ENCODE measurements around the gene NUDCD3.
"Not testable (repeated sequence)": the region's sequence is repeated elsewhere in the genome, so short reads cannot be mapped to it uniquely, and the experiment has no call there.

NUDCD3 gene

DNA sequence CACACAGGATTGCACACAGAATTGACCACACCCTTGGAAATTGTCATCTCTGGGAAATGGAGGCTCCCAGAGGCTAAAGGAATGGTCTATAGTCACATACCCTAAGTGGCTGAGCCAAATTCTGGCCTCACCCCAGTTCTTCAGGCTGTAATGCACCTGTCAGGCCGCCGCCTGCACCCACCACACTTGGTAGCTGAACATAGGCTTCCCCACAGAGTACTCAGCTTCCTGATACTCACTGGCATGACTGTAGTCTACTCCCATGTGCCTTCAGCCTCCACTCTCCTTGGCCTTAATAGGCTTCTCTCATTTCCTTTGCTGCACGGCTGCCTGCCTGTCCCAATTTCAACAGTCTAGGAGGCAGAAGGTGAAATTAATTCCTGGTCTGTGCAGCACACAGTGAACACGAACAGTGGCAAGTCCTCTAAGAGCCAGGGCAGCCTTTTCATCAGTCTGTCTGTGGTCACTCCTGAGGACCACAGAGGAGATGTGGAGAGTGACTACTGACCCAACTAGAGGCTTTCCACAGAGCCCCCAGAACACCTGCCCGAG lies 42.5 kb downstream of the NUDCD3 start:
- DNase-seq (ENCODE audit: low read depth) = no peak

DNA sequence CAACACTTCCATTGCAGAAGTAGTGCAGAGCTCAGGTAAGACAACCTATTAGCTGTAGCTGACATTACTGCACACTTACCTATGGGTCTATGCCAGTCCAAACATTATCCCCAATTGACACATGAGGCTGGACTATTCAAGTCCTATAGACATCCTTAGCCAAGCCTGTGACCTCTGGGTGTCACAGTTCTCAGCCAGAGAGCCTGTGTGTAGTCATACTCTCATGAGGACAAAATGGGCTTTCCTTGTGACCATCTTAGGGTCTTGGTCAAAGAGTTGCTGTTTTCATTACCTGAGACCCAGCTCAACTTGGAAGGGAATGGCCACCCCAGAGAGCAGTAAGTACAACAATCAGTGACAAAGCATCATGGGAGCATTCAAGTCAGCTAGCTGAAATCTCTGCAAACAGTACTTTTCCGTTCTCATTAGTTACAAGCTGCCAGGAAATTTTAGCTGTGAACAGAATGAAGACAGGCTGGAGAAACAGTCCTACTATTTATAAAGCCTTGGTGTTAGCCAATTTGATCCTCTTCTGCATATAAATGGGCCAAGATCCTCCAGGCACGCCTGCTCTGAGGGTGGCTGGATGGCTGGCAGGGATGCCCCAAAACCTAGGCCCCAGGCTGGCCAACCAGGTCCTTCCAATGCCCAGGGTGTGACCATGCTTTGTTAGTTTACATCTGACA lies 44.3 kb downstream of the NUDCD3 start:
- DNase-seq (ENCODE audit: low read depth) = no peak

DNA sequence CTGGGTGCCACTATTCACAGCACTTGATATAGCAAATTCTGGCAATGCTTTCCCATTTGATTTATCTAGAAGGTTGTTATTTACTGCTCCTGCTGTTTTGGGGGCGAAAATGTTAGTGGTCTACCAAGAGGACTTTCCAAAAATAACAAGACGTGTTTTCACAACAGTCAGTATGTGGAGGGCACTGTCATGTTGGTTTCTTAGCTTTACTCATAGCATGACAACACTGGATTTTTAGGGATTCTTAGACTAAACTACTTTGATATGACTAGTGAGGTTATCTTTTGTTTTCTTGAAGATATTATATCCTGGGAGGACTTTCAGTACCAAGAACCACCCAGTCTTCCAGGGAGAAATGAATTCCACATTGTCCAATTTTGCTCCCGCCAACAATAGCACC lies 49.4 kb downstream of the NUDCD3 start:
- no peak for DNase-seq (ENCODE audit: low read depth)

DNA sequence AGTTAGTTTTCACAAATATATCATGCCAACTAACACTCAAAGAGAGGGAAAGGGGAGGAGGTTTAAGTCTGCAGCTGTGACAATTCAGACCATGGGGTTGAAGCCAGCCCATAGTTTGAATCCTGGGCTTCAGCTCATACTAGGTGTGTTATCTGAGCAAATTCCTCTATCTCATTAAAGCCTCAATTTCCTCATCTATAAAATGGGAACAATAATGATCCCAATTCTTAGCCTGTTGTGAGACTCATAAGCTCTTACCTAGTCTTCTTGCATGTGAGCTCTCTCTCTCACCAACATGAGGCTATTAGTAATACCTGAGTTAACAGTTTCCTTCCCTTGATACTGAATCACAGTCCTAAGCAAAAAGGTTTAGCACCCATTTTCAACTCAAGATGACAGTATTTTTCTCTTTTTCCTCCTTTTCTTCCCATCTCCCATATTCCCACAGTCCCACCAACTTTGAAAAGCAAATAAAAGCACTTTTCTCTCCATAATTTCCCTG lies 49.8 kb downstream of the NUDCD3 start:
- no peak for DNase-seq (ENCODE audit: low read depth)

DNA sequence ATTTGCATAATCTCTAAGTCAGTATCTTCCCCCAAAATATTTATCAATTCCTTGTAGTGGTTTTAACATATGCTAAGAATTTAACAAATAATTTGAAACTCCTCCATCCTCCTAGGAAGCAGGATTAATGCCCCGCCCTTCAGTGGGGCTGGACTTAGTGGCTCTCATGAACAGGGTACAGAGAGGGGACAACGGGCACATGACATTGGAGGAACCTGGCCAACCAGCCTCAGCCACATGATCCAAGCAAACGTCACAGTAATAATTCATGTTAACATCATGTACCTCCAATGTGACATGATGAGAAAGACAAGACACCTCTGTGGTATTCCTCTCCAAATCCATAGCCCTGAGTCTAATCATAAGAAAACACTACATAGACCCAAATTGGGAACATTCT lies 50.5 kb downstream of the NUDCD3 start:
- no peak for DNase-seq (ENCODE audit: low read depth)

DNA sequence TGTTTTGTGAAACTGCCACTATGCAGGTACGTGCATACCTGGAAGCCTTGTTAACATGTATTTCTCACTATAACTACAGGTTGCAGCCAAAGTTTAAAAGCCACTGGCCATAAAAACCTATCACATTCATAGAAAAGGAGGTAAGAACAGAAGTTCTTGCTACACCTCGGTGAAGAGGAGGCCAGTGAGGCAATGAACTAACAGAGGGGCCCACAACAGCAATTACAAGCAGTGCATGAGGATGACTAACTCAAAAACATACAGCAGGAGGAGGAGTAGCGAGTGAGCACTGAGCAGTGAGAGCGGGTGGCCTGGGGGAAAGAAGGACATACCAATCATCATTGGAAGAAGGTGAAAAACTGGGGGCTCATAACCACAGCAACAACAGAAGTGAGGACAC lies 51.6 kb downstream of the NUDCD3 start:
- DNase-seq (ENCODE audit: low read depth) = no peak

DNA sequence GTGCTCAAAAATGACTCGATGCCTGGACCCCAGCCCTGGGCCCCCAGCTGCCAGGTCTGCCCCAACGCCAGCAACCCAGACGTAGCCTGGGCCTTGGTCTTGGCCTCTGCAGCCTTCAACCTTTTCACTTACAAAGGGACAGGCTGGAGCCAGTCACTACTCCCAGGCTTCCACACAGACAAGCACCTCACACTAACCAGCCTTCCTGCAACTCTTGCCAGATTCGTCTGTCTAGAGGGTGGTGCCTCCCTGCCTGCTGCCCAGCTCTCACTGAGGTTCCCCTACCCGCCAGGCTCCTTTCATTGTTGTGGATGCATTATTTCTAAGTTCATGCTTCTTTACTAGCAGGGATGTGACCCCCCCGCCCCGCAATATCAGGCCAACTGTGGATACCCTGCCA lies 56.3 kb downstream of the NUDCD3 start:
- no peak for DNase-seq (ENCODE audit: low read depth)

DNA sequence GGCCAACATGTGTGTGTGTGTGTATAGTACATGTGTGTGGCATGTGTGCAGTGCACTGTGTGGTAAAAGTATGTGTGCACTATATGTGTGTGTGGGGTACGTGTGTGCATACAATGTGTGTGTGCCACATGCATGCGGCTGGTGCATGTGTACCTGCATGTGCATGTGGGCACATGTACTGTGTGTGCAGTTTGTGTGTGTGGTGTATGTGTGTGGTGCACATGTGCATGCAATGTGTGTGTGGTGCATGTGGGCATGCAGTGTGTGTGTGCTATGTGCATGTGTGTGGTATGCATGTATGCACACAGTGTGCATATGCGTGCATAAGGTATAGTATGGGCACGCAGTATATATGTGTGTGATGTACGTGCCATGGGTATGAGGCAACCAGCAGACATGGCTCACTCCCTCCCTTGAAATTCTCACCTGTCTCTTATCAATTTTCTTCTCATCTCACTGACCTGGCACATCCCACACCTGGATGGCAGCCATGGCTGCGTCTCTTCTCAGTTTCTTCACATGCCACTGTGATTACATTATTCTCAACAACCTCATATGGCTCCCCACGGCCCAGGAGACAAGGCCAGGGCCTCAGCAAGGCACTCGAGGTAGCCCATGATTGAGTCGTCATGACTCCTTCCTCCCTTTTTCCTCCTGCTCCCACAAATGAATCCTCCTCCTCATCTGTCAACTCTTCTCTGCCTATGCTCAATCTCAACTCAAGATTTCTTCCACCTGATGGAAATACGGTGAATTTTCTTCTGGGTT lies 57.0 kb downstream of the NUDCD3 start:
- DNase-seq (ENCODE audit: low read depth) = no peak

DNA sequence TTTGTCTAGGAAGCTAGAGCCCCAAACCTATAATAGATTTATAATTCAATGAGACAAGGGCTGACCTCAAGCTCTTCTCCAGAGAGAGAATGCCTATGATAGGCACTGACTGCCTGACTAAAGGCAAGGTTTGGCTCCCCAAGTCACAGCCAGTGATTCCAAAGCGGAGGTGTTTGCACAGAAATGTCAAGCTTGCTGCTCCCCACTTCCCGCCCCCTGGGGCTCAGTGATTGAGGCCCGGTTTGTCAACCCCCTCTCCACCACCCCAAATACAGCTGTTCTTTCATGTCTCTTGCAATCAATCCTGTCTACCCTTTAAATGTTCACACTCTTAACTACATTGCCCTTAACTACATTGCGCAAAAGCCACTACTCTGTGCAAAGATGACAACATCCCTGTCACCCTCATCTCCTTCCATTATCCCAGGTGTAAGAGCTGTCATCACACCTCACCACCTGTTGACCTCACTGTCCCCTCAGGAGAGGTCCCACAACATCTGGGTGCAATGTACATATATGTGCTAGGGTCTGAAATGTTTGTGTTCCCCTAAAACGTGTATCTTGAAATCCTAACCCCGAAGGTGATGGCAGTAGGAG lies 58.0 kb downstream of the NUDCD3 start:
- DNase-seq (ENCODE audit: low read depth) = no peak

DNA sequence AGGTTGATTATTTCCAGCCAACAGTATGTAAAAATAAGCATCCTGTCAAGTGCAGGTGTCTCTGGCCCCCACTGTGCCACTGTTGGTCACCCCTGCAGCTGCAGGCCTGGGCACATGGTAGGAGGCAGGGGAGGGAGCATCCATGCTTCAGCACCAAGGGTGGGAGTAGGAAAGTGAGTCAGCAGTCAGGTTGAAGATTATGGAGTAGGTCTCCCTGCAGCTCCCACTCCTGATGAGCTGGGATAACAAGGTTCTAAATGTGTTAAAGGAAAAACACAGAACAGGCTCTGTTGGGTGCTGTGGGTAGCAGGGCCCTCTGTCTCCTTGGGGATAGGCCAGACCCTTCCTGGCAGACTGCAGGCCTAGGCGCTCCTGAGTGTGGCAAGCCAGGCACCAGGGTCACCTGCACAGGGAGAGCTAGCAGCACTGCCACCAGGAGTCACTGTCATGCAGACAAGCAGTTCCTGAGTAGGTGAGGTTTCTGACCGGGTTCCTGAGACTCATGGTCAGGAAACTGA lies 59.3 kb downstream of the NUDCD3 start:
- no peak for DNase-seq (ENCODE audit: low read depth)

DNA sequence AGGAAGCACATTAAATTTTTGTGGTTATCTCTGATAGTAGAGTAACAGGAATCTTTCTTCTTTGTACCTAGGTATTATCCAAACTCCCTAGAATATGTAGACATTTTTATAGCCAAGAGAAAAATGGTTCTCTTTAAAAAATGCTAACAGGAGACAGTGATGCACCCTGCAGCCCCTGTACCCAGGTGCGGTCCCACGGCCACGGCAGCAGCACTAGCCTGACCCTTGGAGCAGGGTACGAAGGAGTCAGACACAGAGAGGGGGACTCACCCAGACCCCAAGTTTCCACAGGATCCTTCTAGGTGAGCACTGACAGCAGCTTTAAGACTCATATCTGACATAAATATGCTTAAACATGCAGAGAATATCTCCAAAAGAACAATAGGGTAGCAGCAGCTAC lies 60.4 kb downstream of the NUDCD3 start:
- DNase-seq (ENCODE audit: low read depth) = no peak

DNA sequence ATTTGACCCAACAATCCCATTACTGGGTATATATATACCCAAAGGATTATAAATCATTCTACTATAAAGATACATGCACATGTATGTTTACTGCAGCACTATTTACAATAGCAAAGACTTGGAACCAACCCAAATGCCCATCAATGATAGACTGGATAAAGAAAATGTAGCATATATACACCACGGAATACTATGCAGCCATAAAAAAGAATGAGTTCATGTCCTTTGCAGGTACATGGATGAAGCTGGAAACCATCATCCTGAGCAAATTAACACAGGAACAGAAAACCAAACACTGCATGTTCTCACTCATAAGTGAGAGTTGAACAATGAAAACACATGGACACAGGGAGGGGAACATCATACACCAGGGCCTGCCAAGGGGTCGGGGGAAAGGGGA lies 65.7 kb downstream of the NUDCD3 start:
- not testable (repeated sequence) for DNase-seq (ENCODE audit: low read depth)

DNA sequence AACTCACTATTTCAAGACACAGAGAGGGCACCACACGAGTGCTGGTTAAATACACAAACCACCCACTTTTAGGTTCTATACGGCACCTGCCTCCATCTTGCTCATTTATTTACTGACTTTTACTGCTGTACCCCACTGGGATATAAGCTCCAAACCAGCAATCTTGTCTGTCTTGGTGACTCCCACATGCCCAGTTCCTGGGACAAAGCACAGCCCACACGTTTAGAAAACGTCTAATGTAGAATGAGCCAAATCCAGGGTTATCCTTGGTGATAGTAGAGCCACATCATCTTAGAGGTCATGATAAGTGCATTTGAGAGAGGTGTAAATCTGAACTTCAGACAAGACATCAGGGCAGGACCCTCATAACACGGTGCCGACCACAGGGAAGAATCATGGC lies 73.5 kb downstream of the NUDCD3 start:
- no peak for DNase-seq (ENCODE audit: low read depth)

DNA sequence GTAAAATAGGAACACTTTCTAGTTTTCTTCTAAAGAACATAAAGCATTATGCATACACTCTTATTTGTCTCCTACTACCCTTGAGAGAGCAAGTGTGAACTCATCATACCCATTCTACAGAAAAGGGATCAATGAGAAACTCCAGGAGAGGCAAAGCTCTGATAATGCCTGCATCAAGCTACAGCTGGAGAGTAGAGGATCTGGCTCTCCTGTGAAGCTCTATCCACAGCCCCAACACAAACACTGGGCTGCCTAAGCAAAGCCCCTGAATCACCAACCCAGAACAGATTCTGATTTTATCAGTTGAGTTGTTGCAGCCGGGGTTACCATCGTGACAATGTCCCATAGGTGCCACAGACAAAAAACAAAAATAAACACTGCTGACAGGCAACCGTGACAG lies 74.9 kb downstream of the NUDCD3 start:
- DNase-seq (ENCODE audit: low read depth) = no peak

DNA sequence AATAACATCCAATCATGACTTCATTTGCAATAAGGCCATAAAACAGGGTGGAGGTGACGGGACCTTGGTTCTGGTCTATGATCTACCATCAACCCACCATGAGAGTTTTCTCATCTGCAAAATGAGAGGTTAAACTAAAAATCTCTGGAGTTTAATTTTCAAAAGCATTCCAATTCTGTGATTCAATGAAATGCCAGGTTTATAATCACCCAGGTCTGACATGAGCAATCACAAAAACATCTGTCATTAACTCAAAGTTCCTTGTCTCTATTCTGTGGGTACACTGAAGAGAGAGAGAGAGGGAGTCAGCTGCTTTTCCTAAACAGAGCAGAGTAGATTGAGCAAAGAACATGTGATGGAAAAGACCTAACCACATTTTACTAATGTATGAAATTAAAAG lies 75.4 kb downstream of the NUDCD3 start:
- DNase-seq (ENCODE audit: low read depth) = no peak

DNA sequence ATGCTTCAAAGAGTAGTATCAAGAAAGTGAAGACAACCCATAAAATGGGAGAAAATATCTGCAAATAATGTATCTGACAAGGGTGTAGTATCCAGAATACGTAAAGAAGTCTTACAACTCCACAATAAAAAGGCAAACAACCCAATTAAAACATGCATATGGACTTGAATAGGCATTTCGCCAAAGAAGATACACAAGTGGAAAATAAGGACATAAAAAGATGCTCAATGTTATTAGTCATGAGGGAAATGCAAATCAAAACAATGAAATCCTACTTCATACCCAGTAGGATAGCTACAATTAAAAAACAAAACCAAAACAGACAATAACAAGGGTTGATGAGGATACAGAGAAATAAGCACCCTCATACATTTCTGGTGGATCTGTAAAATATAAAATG lies 79.2 kb downstream of the NUDCD3 start:
- DNase-seq (ENCODE audit: low read depth) = no peak

DNA sequence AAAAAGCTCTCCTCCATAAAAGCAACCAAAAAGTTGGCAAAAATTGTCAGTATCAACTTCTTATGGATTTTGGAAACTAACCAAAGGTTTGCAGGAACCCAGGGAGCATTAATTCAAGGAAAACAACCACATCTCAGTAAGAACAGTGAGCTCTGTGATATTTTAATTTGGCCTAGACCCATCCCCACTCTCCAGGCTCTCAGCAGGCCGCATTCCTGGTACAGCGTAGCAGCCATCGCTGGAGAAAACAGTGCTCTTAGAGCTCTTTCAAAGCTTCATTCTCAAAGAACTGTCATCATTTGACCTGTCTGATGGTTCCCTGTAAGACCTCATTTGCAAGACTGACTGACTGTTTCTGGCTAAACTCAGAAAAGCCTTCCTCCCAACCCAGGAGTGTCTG lies 81.9 kb downstream of the NUDCD3 start:
- DNase-seq (ENCODE audit: low read depth) = no peak

DNA sequence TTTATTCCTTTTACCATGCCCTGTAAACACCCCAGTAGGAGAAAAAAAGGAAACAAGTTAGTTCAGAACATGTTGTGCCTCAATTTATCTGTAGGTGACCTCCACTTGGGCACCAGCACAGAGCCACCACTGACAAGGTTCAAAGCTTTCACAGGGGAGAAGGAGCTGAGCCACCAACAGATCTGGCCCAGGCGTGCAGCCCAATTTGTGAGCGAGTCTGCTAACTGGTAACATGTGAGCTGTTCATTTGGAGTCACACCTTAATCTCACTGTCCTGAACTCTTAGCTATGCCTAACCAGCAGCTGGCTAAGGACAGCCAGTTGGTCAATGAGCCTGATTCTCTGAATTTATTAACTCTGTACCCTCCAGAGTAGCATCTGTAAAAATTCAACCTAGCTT lies 86.7 kb downstream of the NUDCD3 start:
- no peak for DNase-seq (ENCODE audit: low read depth)

DNA sequence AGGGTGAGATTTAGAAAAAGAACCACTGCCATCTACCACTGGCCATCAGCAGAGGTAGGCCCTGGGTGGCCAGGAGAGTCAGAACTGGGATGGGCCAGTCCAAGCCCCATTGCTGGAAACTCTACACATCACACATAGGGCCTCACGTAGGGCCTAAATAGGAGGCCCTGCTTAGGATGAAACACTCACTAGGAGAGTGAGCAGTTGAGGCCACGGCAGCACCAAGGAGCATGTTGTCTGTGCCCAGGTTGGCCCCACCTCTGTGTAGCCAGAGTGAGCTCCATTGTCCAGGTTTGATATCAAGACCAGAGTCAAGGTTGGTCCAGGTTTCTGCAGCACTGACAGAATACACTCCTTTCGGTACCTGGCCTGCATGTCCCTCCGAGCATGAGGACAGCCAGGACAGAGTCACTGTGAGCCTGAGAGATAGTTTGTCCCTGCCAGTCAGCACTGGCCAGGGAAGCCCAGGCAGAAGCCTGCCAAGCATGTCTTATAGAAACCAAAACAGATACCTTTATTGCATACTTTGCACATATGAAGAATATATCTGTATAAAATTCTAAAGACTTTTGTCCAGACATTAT lies 87.2 kb downstream of the NUDCD3 start:
- DNase-seq (ENCODE audit: low read depth) = no peak

DNA sequence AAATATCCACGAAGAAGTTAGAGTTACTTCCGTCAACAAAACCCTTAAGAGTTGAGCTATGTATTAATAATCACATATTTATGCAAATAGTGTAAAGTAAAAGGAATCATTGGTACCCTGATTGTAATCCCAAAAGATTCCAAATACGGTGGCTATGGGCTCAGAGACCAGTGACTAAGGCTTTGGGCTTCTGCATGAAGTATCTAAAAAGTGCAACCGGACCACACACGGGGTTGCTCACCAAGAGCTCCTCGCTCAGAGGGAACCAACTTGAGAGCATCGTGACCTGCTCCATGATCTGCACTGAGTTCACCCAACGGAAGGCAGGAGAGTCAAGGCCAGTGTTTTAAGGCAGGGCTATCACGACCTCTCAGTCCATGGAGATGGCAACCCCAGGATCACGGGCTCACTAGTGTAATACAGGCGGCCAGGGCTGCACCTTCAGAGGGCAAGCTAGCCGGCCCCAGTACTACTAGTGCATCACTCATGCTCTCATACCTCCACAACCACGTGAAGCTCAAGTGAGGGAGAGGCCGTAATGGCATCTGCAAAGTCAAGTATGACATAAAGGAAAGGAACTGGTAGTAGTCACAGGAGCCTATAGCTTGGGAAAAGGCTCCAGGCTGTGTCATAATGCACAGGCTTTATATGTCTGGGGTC lies 87.9 kb downstream of the NUDCD3 start:
- DNase-seq (ENCODE audit: low read depth) = no peak

DNA sequence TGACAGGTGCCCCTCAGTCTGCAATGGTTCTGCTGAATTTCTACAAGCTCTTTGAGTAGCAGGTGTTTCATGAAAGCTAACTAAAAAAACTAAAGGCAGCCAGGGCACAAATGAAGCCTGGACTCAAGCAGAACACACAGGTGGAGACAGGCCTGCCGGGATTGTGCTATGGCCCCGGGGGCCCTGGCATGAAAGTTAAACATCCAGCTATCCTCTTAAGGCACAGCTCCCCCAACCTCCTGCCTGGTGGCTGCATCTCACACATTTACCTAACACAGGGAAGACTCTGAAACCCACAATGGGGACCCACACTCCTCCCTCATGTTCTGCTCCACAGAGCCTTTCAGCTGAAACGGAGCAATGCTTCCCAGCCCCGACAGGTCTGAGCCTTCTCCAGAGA lies 88.8 kb downstream of the NUDCD3 start:
- no peak for DNase-seq (ENCODE audit: low read depth)

DNA sequence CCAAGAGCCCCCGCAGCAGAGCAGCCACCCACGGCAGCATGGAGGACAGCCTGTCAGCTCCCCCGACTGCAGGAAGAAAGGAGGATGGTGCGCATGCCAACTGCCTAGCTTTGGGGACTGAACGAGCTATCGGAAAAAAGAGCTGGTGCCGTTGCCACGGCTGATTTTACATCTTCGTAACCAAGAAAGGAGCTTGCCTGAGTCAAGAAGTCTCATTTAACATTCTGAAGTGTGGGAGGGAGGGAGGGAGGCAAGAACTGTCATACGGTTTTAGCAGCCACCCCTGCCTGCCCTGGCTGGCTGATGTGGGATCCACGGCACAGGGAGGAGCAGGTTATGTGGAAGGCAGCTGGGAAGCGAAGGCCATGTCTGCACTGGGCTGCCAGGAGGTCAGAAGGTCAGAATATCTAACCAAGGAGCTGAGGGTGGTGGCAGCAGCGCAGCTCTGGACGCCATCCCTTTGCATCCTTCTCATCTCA lies 90.4 kb downstream of the NUDCD3 start:
- no peak for DNase-seq (ENCODE audit: low read depth)

All from activated T-cell treated with anti-CD3 and anti-CD28 coated beads for 48 hours (primary cell).